HepG2 (cell line): ENCODE measurements around the gene GTF2H3. TPM values are rescaled to one million over a fixed set of nuclear protein-coding genes. Genes with fewer than 3 reads are reported as not detected.
A peak's percentile ranks its signal among the peaks of the same experiment; 100 is the strongest.

Source experiments
- ATRX ChIP-seq: sonication (generic); formaldehyde crosslinking; IDR thresholded peaks from 2 replicates; pipeline ENCODE4 v1.4.0; 2020; ENCODE audit warnings: missing genetic modification reagents, borderline replicate concordance
- CC2D1A ChIP-seq: sonication (generic); formaldehyde crosslinking; IDR thresholded peaks from 2 replicates; pipeline ENCODE4 v1.8.1; 2023; ENCODE audit warnings: mild to moderate bottlenecking, missing genetic modification reagents
- FOSL2 ChIP-seq: sonication (generic); formaldehyde crosslinking; IDR thresholded peaks from 2 replicates; pipeline ENCODE4 v1.4.0; 2020; ENCODE audit warnings: missing genetic modification reagents
- HIVEP1 ChIP-seq: sonication (generic); formaldehyde crosslinking; IDR thresholded peaks from 2 replicates; pipeline ENCODE4 v1.4.0; 2020; ENCODE audit warnings: mild to moderate bottlenecking, missing genetic modification reagents
- HNRNPLL ChIP-seq: fragments of 200-400 bp; formaldehyde crosslinking; IDR thresholded peaks from 2 replicates; pipeline ENCODE4 v1.6.1; 2017; ENCODE audit warnings: mild to moderate bottlenecking, low read depth, low read length; ENCODE audit not compliant: poor library complexity, severe bottlenecking
- HOXA9 ChIP-seq: sonication (generic); formaldehyde crosslinking; IDR thresholded peaks from 2 replicates; pipeline ENCODE4 v1.8.1; 2022; ENCODE audit warnings: missing genetic modification reagents, mild to moderate bottlenecking, moderate library complexity, borderline replicate concordance
- MXD1 ChIP-seq: sonication (generic); formaldehyde crosslinking; IDR thresholded peaks from 2 replicates; pipeline ENCODE4 v1.4.0; 2020; ENCODE audit warnings: mild to moderate bottlenecking, missing genetic modification reagents
- NFE2 ChIP-seq: sonication (generic); formaldehyde crosslinking; IDR thresholded peaks from 2 replicates; pipeline ENCODE4 v1.4.0; 2020; ENCODE audit warnings: missing genetic modification reagents
- NFYC ChIP-seq: IDR thresholded peaks from 2 replicates; pipeline ENCODE4 v1.6.1; 2016; ENCODE audit warnings: missing genetic modification reagents, missing compliant biosample characterization
- NR2F6 ChIP-seq, 2 experiments: IDR thresholded peaks; 2 replicates each; pipeline ENCODE4 v1.6.1; 2016; ENCODE audit warnings: antibody characterized with exemption in 1 of 2, mild to moderate bottlenecking in 1 of 2
- POLR2G ChIP-seq: fragments of 200-400 bp; formaldehyde crosslinking; IDR thresholded peaks from 2 replicates; pipeline ENCODE4 v1.6.1; 2018; ENCODE audit warnings: mild to moderate bottlenecking, low read depth, low read length, moderate library complexity
- RCOR2 ChIP-seq: IDR thresholded peaks from 2 replicates; pipeline ENCODE4 v1.6.1; 2016; ENCODE audit warnings: missing biosample characterization, missing genetic modification reagents
- SNRNP70 ChIP-seq: fragments of 200-400 bp; formaldehyde crosslinking; IDR thresholded peaks from 2 replicates; pipeline ENCODE4 v1.6.1; 2017; ENCODE audit warnings: mild to moderate bottlenecking, low read depth, low read length, moderate library complexity
- TCF12 ChIP-seq, 2 experiments: fragments of 450-650 bp in 1 of 2; sonication (generic) in 1 of 2; formaldehyde crosslinking in 1 of 2; IDR thresholded peaks; 2 replicates each; pipeline versions ENCODE4 v1.6.1 to v1.8.0; 2017 to 2022; ENCODE audit warnings: antibody characterized with exemption in 1 of 2, mild to moderate bottlenecking in 1 of 2, missing genetic modification reagents in 1 of 2, moderate library complexity in 1 of 2
- THYN1 ChIP-seq: sonication (generic); formaldehyde crosslinking; IDR thresholded peaks from 2 replicates; pipeline ENCODE4 v1.8.1; 2023; ENCODE audit warnings: low read depth, mild to moderate bottlenecking, moderate library complexity, missing genetic modification reagents, borderline replicate concordance
- XBP1 ChIP-seq: sonication (generic); formaldehyde crosslinking; IDR thresholded peaks from 2 replicates; pipeline ENCODE4 v1.5.0; 2020; ENCODE audit warnings: missing genetic modification reagents
- ZFP37 ChIP-seq: sonication (generic); formaldehyde crosslinking; IDR thresholded peaks from 2 replicates; pipeline ENCODE4 v1.4.0; 2020; ENCODE audit warnings: missing genetic modification reagents, borderline replicate concordance
- ZNF101 ChIP-seq: sonication (generic); formaldehyde crosslinking; IDR thresholded peaks from 2 replicates; pipeline ENCODE4 v1.4.0; 2020; ENCODE audit warnings: mild to moderate bottlenecking, low read depth, missing genetic modification reagents, borderline replicate concordance
- ZNF136 ChIP-seq: sonication (generic); formaldehyde crosslinking; IDR thresholded peaks from 2 replicates; pipeline ENCODE4 v1.8.1; 2022; ENCODE audit warnings: low read depth, mild to moderate bottlenecking, moderate library complexity, missing genetic modification reagents
- ZNF292 ChIP-seq: sonication (generic); formaldehyde crosslinking; IDR thresholded peaks from 2 replicates; pipeline ENCODE4 v1.8.1; 2022; ENCODE audit warnings: mild to moderate bottlenecking, low read depth, missing genetic modification reagents, borderline replicate concordance
- ZNF382 ChIP-seq: sonication (generic); formaldehyde crosslinking; IDR thresholded peaks from 2 replicates; pipeline ENCODE4 v1.5.0; 2020; ENCODE audit warnings: missing genetic modification reagents, mild to moderate bottlenecking, borderline replicate concordance
- ZNF557 ChIP-seq: sonication (generic); formaldehyde crosslinking; IDR thresholded peaks from 2 replicates; pipeline ENCODE4 v1.4.0; 2020; ENCODE audit warnings: missing genetic modification reagents
- ZNF607 ChIP-seq: sonication (generic); formaldehyde crosslinking; IDR thresholded peaks from 2 replicates; pipeline ENCODE4 v1.5.1; 2020; ENCODE audit warnings: missing genetic modification reagents, mild to moderate bottlenecking, borderline replicate concordance
- ZNF772 ChIP-seq: sonication (generic); formaldehyde crosslinking; IDR thresholded peaks from 2 replicates; pipeline ENCODE4 v1.5.0; 2020; ENCODE audit warnings: mild to moderate bottlenecking, missing genetic modification reagents
- polyA plus RNA-seq, 8 experiments: library from polyadenylated mRNA; depleted of rRNA in 3 of 8; stranded (reverse) in 7 of 8; unstranded in 1 of 8; fragments of >200 nt; fragmentation: Illumina TruSeq in 4 of 8; extraction: Trizol in 4 of 8; gene quantifications; 2 replicates each; pipeline versions ENCODE4 v1.2.1 to v1.2.3, GENCODE V29; 2011 to 2016; ENCODE audit warnings: low read depth in 4 of 8, missing spikeins in 1 of 8, mixed read lengths in 1 of 8; ENCODE audit not compliant: insufficient read depth in 1 of 8
- total RNA-seq, 5 experiments: library from RNA; depleted of rRNA; stranded (reverse); fragments of >200 nt; fragmentation: Illumina TruSeq; extraction: Trizol; gene quantifications; 2 replicates each; pipeline ENCODE4 v1.2.3, GENCODE V29; 2016; ENCODE audit warnings: low read depth in 1 of 5
- TF ChIP-seq, protein P1 (sequence below), 2 experiments: IDR thresholded peaks; 2 replicates each; pipeline ENCODE4 v1.6.1; 2011 to 2012; ENCODE audit warnings: low read length in 2 of 2, borderline replicate concordance in 1 of 2, low read depth in 1 of 2, mild to moderate bottlenecking in 1 of 2, moderate library complexity in 1 of 2

Gene GTF2H3
- total and polyA plus RNA-seq, 2 of the 13 experiments (the other 11 are each of a cell fraction or from before 2014, with no cell fraction given) = 35.8 to 58.8 TPM

DNA sequence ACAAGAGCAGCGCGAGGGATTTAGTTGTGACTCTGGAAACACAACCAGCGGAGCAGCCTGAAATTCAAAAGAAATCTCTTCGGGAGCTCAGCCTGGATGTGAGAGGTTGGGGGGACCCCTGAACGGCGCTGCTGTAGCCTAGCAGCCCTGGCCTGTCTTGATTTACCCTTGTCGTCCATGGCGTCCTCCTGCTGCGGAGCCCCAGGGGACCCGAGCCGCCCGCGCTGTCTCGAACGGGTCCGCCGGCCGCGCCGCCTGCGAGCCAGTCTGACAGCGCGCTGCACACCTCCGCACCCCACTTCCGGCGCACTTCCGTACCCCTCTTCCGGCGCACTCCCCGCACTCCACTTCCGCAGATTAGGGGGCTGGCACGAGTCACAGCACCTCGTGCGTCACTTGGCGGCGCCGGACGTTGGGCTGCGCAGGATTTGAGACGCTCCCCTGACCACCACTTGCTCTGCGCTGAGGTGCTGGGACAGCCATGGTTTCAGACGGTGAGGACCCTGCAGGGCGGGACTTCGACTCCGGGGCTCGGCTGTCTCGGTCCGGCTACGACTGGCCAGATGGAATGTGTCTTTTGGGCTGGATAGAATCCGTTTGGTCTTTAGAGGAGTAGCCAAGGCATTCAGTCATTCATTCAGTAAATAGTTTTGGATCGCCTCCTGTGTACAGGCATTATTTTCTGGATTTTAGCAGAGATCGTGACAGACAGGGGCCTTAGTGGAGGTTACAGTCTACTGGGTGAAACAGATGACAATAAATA is at the start of gene GTF2H3, which contains the start of gene EIF2B1 (continued):
- no peak for TF ChIP-seq ZNF382 (CRISPR knock-in tag)
- peak; percentile 94 for TF ChIP-seq MXD1 (CRISPR knock-in tag)
- 0 out of 2 replicates have a peak, but pooled peaks have one; percentile 42 for TF ChIP-seq ZNF607 (CRISPR knock-in tag)
- 0 out of 2 replicates have a peak, but pooled peaks have one; percentile 67 for TF ChIP-seq THYN1 (CRISPR knock-in tag)
- no peak for TF ChIP-seq SNRNP70
- no peak for TF ChIP-seq CC2D1A (CRISPR knock-in tag)
- no peak for TF ChIP-seq TCF12 (IDR thresholded peaks at IDR 0.05)
- no peak; the same call in 1 of the 2 replicates for TF ChIP-seq TCF12 (CRISPR knock-in tag; IDR thresholded peaks at IDR 0.05)
- peak; percentile 89 for TF ChIP-seq HIVEP1 (CRISPR knock-in tag)
- no peak for TF ChIP-seq HOXA9 (CRISPR knock-in tag)
- TF ChIP-seq POLR2G = peak; percentile 99
- TF ChIP-seq ZNF292 = 0 out of 2 replicates have a peak, but pooled peaks have one; percentile 18
- TF ChIP-seq NFE2 (CRISPR knock-in tag) = no peak
- peak; percentile 74 for TF ChIP-seq ZNF772
- TF ChIP-seq HNRNPLL = peak; percentile 87
- TF ChIP-seq FOSL2 = peak; percentile 73
- no peak for TF ChIP-seq ZNF557 (CRISPR knock-in tag)
- TF ChIP-seq RCOR2 = no peak
- TF ChIP-seq, protein P1, sequence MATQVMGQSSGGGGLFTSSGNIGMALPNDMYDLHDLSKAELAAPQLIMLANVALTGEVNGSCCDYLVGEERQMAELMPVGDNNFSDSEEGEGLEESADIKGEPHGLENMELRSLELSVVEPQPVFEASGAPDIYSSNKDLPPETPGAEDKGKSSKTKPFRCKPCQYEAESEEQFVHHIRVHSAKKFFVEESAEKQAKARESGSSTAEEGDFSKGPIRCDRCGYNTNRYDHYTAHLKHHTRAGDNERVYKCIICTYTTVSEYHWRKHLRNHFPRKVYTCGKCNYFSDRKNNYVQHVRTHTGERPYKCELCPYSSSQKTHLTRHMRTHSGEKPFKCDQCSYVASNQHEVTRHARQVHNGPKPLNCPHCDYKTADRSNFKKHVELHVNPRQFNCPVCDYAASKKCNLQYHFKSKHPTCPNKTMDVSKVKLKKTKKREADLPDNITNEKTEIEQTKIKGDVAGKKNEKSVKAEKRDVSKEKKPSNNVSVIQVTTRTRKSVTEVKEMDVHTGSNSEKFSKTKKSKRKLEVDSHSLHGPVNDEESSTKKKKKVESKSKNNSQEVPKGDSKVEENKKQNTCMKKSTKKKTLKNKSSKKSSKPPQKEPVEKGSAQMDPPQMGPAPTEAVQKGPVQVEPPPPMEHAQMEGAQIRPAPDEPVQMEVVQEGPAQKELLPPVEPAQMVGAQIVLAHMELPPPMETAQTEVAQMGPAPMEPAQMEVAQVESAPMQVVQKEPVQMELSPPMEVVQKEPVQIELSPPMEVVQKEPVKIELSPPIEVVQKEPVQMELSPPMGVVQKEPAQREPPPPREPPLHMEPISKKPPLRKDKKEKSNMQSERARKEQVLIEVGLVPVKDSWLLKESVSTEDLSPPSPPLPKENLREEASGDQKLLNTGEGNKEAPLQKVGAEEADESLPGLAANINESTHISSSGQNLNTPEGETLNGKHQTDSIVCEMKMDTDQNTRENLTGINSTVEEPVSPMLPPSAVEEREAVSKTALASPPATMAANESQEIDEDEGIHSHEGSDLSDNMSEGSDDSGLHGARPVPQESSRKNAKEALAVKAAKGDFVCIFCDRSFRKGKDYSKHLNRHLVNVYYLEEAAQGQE (IDR thresholded peaks at IDR 0.05; ENCODE audit: borderline replicate concordance in 1 of 2, low read depth in 1 of 2, low read length in 2 of 2) = peak in 1 of 2 experiments; percentile 43; a peak in 1 of 4 replicates
- TF ChIP-seq ZFP37 (CRISPR knock-in tag) = peak; percentile 92; the same call in 1 of the 2 replicates
- TF ChIP-seq ATRX (CRISPR knock-in tag) = no peak
- no peak for TF ChIP-seq XBP1 (CRISPR knock-in tag)
- peak; percentile 72 for TF ChIP-seq NFYC (CRISPR knock-in tag)
- no peak for TF ChIP-seq NR2F6 (IDR thresholded peaks at IDR 0.05)
- peak; percentile 73; the same call in 1 of the 2 replicates for TF ChIP-seq NR2F6 (CRISPR knock-in tag; IDR thresholded peaks at IDR 0.05)
- no peak for TF ChIP-seq ZNF101 (CRISPR knock-in tag)
- 0 out of 2 replicates have a peak, but pooled peaks have one; percentile 70 for TF ChIP-seq ZNF136 (CRISPR knock-in tag)
